Calu3 (cell line): ENCODE data around the gene USP7. TPM values are rescaled to one million over a fixed set of nuclear protein-coding genes. Genes with fewer than 3 reads are reported as not detected.
A peak's percentile ranks its signal among the peaks of the same experiment; 100 is the strongest.

ENCODE experiments used
- BruUV-seq: library from RNA; stranded (reverse); fragments of 400-500 nt; replicated peaks from 2 replicates; lab custom pipeline; 2021; lab: Mats Ljungman, UMichigan
- CTCF ChIA-PET: fragments of 300-600 bp; sonication (Branson Sonifier 250); formaldehyde crosslinking; loops from one replicate; lab custom pipeline; 2022; ENCODE audit warnings: antibody characterized with exemption; lab: Charles Lee
- DNase-seq: peaks from one replicate; pipeline ENCODE4 v3.0.0; 2022
- H3K27ac Mint-ChIP-seq: one replicate; pipeline ENCODE4 v1.8.0; 2022; ENCODE audit warnings: mixed read lengths; ENCODE audit not compliant: unreplicated experiment
- H3K27me3 Mint-ChIP-seq: one replicate; pipeline ENCODE4 v1.8.0; 2022; ENCODE audit warnings: mixed read lengths; ENCODE audit not compliant: unreplicated experiment
- H3K36me3 Mint-ChIP-seq: one replicate; pipeline ENCODE4 v1.8.0; 2022; ENCODE audit warnings: mild to moderate bottlenecking, moderate library complexity, mixed read lengths; ENCODE audit not compliant: insufficient read depth, unreplicated experiment
- H3K4me1 Mint-ChIP-seq: one replicate; pipeline ENCODE4 v1.8.0; 2022; ENCODE audit warnings: mild to moderate bottlenecking, low read depth, mixed read lengths; ENCODE audit not compliant: unreplicated experiment
- H3K4me3 Mint-ChIP-seq: one replicate; pipeline ENCODE4 v1.8.0; 2022; ENCODE audit warnings: mild to moderate bottlenecking, low read depth, moderate library complexity, mixed read lengths; ENCODE audit not compliant: unreplicated experiment
- H3K9me3 Mint-ChIP-seq: one replicate; pipeline ENCODE4 v1.8.0; 2022; ENCODE audit warnings: low read depth, mixed read lengths; ENCODE audit not compliant: unreplicated experiment
- CTCF ChIP-seq: fragments of 200-600 bp; IDR thresholded peaks from one replicate; pipeline ENCODE4 v1.8.0; 2022; ENCODE audit warnings: antibody characterized with exemption; ENCODE audit not compliant: unreplicated experiment
- intact Hi-C: fragments of 100-400 bp; cut with micrococcal nuclease; formaldehyde crosslinking; loops from one replicate; pipeline ENCODE4 v1.10.0; 2022; ENCODE audit not compliant: unreplicated experiment
- total RNA-seq: library from RNA; stranded (reverse); gene quantifications from 2 replicates; pipeline ENCODE4 v1.2.3, GENCODE V29; 2022

Gene USP7
- total RNA-seq, 1 experiment from 2014 or later, result 165 TPM

GRCh38 chr16:8898660-8899318 lies 64.9 kb downstream of the USP7 start:
- Mint-ChIP-seq H3K4me1 (no peaks in the 10 kb centered on the region), H3K27ac (no peak overlapping the region), H3K27me3 (no peaks in the 10 kb centered on the region), H3K36me3 (peaks cover 83% of the 10 kb centered on the region), H3K4me3 (no peak overlapping the region), H3K9me3 (no peaks in the 10 kb centered on the region)
- CTCF ChIA-PET, result interaction anchor here (1.5 kb wide), 1 partner anchor 38 kb away, joined by 4 read pairs; no protein-coding TSS in a partner anchor
- intact Hi-C loops, result no loop called here
- no TSS peak for BruUV-seq
- TF ChIP-seq CTCF, result no peak
- DNase-seq, result no peak

GRCh38 chr16:8894736-8895334 lies 68.9 kb downstream of the USP7 start:
- no peaks in the 10 kb centered on the region for H3K27me3 Mint-ChIP-seq
- CTCF ChIA-PET, result interaction anchor here (0.8 kb wide), 1 partner anchor 13 kb away, joined by 3 read pairs; no protein-coding TSS in a partner anchor
- H3K36me3 Mint-ChIP-seq, result peaks cover 68% of the 10 kb centered on the region
- H3K4me3 Mint-ChIP-seq, result no peak overlapping the region
- no peak for DNase-seq
- no peak overlapping the region for H3K27ac Mint-ChIP-seq
- no peaks in the 10 kb centered on the region for H3K4me1 Mint-ChIP-seq
- no peak for TF ChIP-seq CTCF
- intact Hi-C loops, result no loop called here
- no peaks in the 10 kb centered on the region for H3K9me3 Mint-ChIP-seq
- BruUV-seq, result no TSS peak

GRCh38 chr16:8893976-8894690 lies 69.6 kb downstream of the USP7 start:
- BruUV-seq, result no TSS peak
- Mint-ChIP-seq H3K27me3 (no peaks in the 10 kb centered on the region), H3K27ac (no peak overlapping the region), H3K36me3 (peaks cover 61% of the 10 kb centered on the region), H3K4me1 (no peaks in the 10 kb centered on the region), H3K9me3 (no peaks in the 10 kb centered on the region), H3K4me3 (no peak overlapping the region)
- no peak for TF ChIP-seq CTCF
- DNase-seq, result no peak
- intact Hi-C loops, result no loop called here
- CTCF ChIA-PET, result interaction anchor here (0.8 kb wide), 1 partner anchor 13 kb away, joined by 3 read pairs; no protein-coding TSS in a partner anchor

GRCh38 chr16:8893426-8893825 lies 70.3 kb downstream of the USP7 start:
- intact Hi-C loops, result no loop called here
- BruUV-seq, result TSS peak; percentile 50
- no peak for DNase-seq
- no peak for TF ChIP-seq CTCF
- no peaks in the 10 kb centered on the region for H3K27me3 Mint-ChIP-seq
- H3K9me3 Mint-ChIP-seq, result no peaks in the 10 kb centered on the region
- peaks cover 64% of the 10 kb centered on the region for H3K36me3 Mint-ChIP-seq
- CTCF ChIA-PET, result no interaction called here
- no peak overlapping the region for H3K27ac Mint-ChIP-seq
- H3K4me3 Mint-ChIP-seq, result no peak overlapping the region
- H3K4me1 Mint-ChIP-seq, result no peaks in the 10 kb centered on the region
